SH-SY5Y (cell line): Measurements from ENCODE around the gene CDC42EP1.

Source experiments
- GATA2 ChIP-seq: IDR thresholded peaks from 2 replicates; pipeline ENCODE4 v1.6.1; 2011; ENCODE audit warnings: mild to moderate bottlenecking, low read depth, low read length
- GATA3 ChIP-seq: IDR thresholded peaks from 2 replicates; pipeline ENCODE4 v1.6.1; 2011; ENCODE audit warnings: low read depth, mild to moderate bottlenecking, low read length, moderate library complexity

- no peak for TF ChIP-seq GATA2
- TF ChIP-seq GATA3: no peak
Measured at GRCh38 chr22:37560608-37561211, 430 bp downstream of the CDC42EP1 start.
